Tibial nerve (tissue), 4 donors: ENCODE data around the gene PARM1.

Source experiments
- EP300 ChIP-seq, 2 donors: sonication (generic); formaldehyde crosslinking; IDR thresholded peaks; one replicate each; pipeline ENCODE4 v1.6.1; 2017; ENCODE audit warnings: antibody characterized with exemption in 2 of 2, mild to moderate bottlenecking in 1 of 2
- TF ChIP-seq, protein P1 (sequence below), 5 experiments: fragments of 200-600 bp in 3 of 5; fragments of 450-650 bp in 2 of 5; sonication (generic) in 3 of 5; IDR thresholded peaks; one replicate each; pipeline ENCODE4 v1.5.1; 2016 to 2019; ENCODE audit warnings: antibody characterized with exemption in 5 of 5, mild to moderate bottlenecking in 3 of 5, moderate library complexity in 2 of 5

DNA sequence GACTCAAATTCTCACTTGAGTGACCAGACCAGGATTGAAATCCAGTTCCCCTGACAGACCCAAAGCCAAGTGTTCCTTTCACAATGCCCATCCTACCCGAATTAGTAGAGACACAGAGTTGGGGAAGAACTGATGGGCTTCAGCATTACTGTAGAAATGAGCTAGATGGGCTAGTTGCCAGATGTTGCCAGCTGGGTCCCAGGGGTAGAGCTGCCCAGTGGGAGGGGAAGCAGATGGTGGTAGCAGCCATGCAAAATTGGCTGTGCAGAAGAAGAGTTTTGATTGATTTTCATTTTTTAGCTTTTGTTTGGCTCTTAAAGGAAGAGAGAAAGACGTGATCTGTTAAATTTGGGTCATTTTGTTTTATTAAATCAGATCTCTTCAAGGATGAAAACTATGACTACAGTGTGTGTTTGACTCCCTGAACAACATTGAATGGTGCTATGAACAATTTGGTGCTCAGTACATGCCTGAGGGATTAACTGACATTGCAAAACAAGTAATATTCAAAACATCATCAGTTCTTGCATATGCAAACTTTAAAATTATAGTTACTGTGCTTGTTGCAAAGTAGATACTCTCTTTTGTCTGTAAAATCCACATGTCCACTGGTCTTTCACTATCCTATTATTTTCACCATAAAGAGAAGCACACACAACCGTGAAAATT is 86.0 kb downstream of the PARM1 start:
- TF ChIP-seq, protein P1, sequence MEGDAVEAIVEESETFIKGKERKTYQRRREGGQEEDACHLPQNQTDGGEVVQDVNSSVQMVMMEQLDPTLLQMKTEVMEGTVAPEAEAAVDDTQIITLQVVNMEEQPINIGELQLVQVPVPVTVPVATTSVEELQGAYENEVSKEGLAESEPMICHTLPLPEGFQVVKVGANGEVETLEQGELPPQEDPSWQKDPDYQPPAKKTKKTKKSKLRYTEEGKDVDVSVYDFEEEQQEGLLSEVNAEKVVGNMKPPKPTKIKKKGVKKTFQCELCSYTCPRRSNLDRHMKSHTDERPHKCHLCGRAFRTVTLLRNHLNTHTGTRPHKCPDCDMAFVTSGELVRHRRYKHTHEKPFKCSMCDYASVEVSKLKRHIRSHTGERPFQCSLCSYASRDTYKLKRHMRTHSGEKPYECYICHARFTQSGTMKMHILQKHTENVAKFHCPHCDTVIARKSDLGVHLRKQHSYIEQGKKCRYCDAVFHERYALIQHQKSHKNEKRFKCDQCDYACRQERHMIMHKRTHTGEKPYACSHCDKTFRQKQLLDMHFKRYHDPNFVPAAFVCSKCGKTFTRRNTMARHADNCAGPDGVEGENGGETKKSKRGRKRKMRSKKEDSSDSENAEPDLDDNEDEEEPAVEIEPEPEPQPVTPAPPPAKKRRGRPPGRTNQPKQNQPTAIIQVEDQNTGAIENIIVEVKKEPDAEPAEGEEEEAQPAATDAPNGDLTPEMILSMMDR (IDR thresholded peaks at IDR 0.05) = no peak
- no peak for TF ChIP-seq EP300 (IDR thresholded peaks at IDR 0.05)
